Stimulated activated CD4-positive, alpha-beta T cell treated with anti-CD3 and anti-CD28 coated beads, Interleukin-4, amount 100 ng/mL, for 48 hours (primary cell): ENCODE results near the gene KAZN.

ENCODE experiments used
- DNase-seq, 2 donors: peaks; one replicate each; pipeline ENCODE4 v3.0.0-alpha.2; 2020; ENCODE audit warnings: low read depth in 2 of 2

KAZN gene

GRCh38 chr1:14677292-14677971 is 78.9 kb downstream of the KAZN start:
- DNase-seq, result no peak

- DNase-seq, result no peak
These were observed 79.6 kb downstream of the KAZN start for GRCh38 chr1:14678011-14678638.

- DNase-seq, result no peak
These were observed 80.7 kb downstream of the KAZN start for GRCh38 chr1:14679027-14679688.

GRCh38 chr1:14681182-14681581 is 82.7 kb downstream of the KAZN start:
- no peak for DNase-seq

- DNase-seq, result no peak
These were observed 84.6 kb downstream of the KAZN start for GRCh38 chr1:14682941-14683621.

- no peak for DNase-seq
These were observed 86.6 kb downstream of the KAZN start for GRCh38 chr1:14685078-14685477.

- DNase-seq, result no peak
These were observed 88.2 kb downstream of the KAZN start for GRCh38 chr1:14686701-14687100.

GRCh38 chr1:14687147-14687546 is 88.7 kb downstream of the KAZN start:
- DNase-seq, result no peak

GRCh38 chr1:14689996-14690615 is 91.6 kb downstream of the KAZN start:
- DNase-seq, result no peak

GRCh38 chr1:14693949-14694348 is 95.5 kb downstream of the KAZN start:
- DNase-seq, result no peak

- DNase-seq, result no peak
These were observed 96.1 kb downstream of the KAZN start for GRCh38 chr1:14694589-14694988.

GRCh38 chr1:14696761-14697160 is 98.3 kb downstream of the KAZN start:
- DNase-seq, result no peak

- DNase-seq, result no peak
These were observed 98.9 kb downstream of the KAZN start for GRCh38 chr1:14697353-14697752.

- DNase-seq, result no peak
These were observed 99.8 kb downstream of the KAZN start for GRCh38 chr1:14698314-14698713.

- no peak for DNase-seq
These were observed 101.1 kb downstream of the KAZN start for GRCh38 chr1:14699620-14700019.

- no peak for DNase-seq
These were observed 106.4 kb downstream of the KAZN start for GRCh38 chr1:14704846-14705245.

- no peak for DNase-seq
These were observed 107.3 kb downstream of the KAZN start for GRCh38 chr1:14705824-14706223.

GRCh38 chr1:14706631-14707030 is 108.1 kb downstream of the KAZN start:
- DNase-seq, result no peak

GRCh38 chr1:14707531-14708445 is 109.3 kb downstream of the KAZN start:
- no peak for DNase-seq

- no peak for DNase-seq
These were observed 111.8 kb downstream of the KAZN start for GRCh38 chr1:14710331-14710730.

- no peak for DNase-seq
These were observed 113.7 kb downstream of the KAZN start for GRCh38 chr1:14712136-14712535.
